Tibial nerve (tissue), 4 donors: ENCODE data around the gene TIAM1. TPM values are rescaled to one million over a fixed set of nuclear protein-coding genes. Genes with fewer than 3 reads are reported as not detected.

Experiments
- DNase-seq, 2 donors: peaks; one replicate each; pipeline ENCODE4 v3.0.0-alpha.2; 2019; ENCODE audit warnings: low spot score in 2 of 2
- H3K27ac ChIP-seq, 4 donors: fragments of 200-600 bp; sonication (generic) in 3 of 4; one replicate each; pipeline ENCODE4 v1.5.1; 2017 to 2019; ENCODE audit warnings: mild to moderate bottlenecking in 1 of 4
- H3K27me3 ChIP-seq, 2 donors: fragments of 200-600 bp; sonication (generic) in 1 of 2; one replicate each; pipeline versions ENCODE4 v1.5.1 to v1.6.0; 2017 to 2019
- H3K36me3 ChIP-seq, 3 donors: fragments of 200-600 bp; sonication (generic); one replicate each; pipeline ENCODE4 v1.5.1; 2018 to 2019
- H3K4me1 ChIP-seq, 4 donors: fragments of 200-600 bp; sonication (generic) in 3 of 4; one replicate each; pipeline ENCODE4 v1.5.1; 2017 to 2019
- H3K4me3 ChIP-seq, 4 donors: fragments of 200-600 bp; sonication (generic) in 3 of 4; one replicate each; pipeline ENCODE4 v1.5.1; 2017 to 2019; ENCODE audit warnings: mild to moderate bottlenecking in 1 of 4, moderate library complexity in 1 of 4
- H3K9me3 ChIP-seq, 4 donors: fragments of 200-600 bp; sonication (generic) in 3 of 4; one replicate each; pipeline ENCODE4 v1.5.1; 2017 to 2019
- EP300 ChIP-seq, 2 donors: sonication (generic); formaldehyde crosslinking; IDR thresholded peaks; one replicate each; pipeline ENCODE4 v1.6.1; 2017; ENCODE audit warnings: antibody characterized with exemption in 2 of 2, mild to moderate bottlenecking in 1 of 2
- POLR2A ChIP-seq, 2 donors: fragments of 450-650 bp; IDR thresholded peaks; one replicate each; pipeline ENCODE4 v1.6.1; 2017; ENCODE audit warnings: antibody characterized with exemption in 2 of 2, mild to moderate bottlenecking in 2 of 2, moderate library complexity in 2 of 2
- WGBS, 2 donors: methylation state at CpG; one replicate each; pipeline ENCODE4 v1.1.5; 2018; 5-methylcytosine and 5-hydroxymethylcytosine counted together
- total RNA-seq, 4 donors: library from RNA; depleted of rRNA; stranded (reverse); fragments of >200 nt; gene quantifications; one replicate each; pipeline ENCODE4 v1.1.0, GENCODE V29; 2016
- TF ChIP-seq, protein P1 (sequence below), 5 experiments: fragments of 200-600 bp in 3 of 5; fragments of 450-650 bp in 2 of 5; sonication (generic) in 3 of 5; IDR thresholded peaks; one replicate each; pipeline ENCODE4 v1.5.1; 2016 to 2019; ENCODE audit warnings: antibody characterized with exemption in 5 of 5, mild to moderate bottlenecking in 3 of 5, moderate library complexity in 2 of 5

TIAM1 gene
- total RNA-seq, 4 donors from 2014 or later, result 25.3 to 44.7 (median 31.6) TPM

DNA sequence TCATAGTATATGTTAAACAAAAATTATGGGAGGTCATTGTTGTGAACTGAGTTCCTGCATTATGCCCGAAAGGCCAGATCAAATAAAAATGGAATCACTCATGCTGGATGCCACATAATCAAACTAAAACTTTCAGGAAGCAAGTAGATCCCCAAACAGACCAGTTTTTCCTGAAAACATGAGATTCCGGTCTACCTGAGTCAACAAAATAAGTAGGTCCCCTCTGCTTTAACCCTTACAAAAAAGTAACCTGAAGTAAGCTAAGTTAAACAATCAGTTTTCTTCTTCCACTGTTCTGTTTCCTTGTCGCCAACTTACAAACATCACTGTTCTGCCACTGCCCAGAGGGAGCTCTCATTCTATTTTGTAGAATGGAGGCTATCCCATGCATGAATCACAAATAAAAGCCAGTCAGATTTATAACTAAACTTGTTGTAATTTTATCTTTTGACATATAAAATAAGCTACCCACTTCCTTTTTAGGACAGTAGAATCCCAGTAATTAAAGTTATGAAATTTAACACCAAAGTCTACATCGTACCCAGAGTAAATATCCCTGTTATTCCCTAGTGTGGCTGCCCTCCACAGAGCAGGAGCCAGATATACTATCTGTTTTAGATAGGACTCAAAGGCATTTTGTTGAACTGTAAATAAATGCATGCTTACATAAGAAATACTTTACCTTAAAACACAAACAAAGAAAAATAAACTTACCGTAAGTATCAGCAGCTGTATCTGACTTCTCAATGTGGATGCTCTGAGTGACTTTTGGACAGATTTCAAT is 149.4 kb downstream of the TIAM1 start:
- DNase-seq, result no peak
- Histone ChIP-seq H3K27ac (no peak overlapping the region), H3K9me3 (no peaks in the 10 kb centered on the region), H3K36me3 (no peaks in the 10 kb centered on the region), H3K4me3 (no peak overlapping the region), H3K27me3 (no peaks in the 10 kb centered on the region), H3K4me1 (peaks cover 0 to 9% (median 0%) of the 10 kb centered on the region in 4 donors)
- 75 to 81% methylated on average over 5 of the region's 5 CpGs for WGBS, 2 donors
- TF ChIP-seq POLR2A (IDR thresholded peaks at IDR 0.05) (no peak), EP300 (IDR thresholded peaks at IDR 0.05) (no peak)
- TF ChIP-seq, protein P1, sequence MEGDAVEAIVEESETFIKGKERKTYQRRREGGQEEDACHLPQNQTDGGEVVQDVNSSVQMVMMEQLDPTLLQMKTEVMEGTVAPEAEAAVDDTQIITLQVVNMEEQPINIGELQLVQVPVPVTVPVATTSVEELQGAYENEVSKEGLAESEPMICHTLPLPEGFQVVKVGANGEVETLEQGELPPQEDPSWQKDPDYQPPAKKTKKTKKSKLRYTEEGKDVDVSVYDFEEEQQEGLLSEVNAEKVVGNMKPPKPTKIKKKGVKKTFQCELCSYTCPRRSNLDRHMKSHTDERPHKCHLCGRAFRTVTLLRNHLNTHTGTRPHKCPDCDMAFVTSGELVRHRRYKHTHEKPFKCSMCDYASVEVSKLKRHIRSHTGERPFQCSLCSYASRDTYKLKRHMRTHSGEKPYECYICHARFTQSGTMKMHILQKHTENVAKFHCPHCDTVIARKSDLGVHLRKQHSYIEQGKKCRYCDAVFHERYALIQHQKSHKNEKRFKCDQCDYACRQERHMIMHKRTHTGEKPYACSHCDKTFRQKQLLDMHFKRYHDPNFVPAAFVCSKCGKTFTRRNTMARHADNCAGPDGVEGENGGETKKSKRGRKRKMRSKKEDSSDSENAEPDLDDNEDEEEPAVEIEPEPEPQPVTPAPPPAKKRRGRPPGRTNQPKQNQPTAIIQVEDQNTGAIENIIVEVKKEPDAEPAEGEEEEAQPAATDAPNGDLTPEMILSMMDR (IDR thresholded peaks at IDR 0.05), result no peak

DNA sequence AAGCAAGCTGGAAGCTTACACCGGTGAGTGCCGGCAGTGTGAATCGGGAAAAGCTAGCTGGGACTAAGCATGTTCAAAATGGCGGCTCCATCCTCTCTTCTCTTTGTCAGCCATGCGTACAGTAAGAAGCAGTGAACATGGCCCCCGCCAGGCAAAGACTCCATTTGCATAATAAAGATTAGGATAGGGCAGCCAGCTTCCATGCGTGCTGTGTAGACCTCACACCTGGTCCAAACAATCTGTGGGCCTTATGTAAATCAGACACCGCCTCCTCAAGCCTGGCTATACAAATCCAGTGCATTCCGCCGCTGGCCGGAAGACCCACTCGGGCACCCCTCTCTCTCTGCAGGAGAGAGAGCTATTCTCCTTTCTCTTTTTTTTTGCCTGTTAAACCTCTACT is 150.3 kb downstream of the TIAM1 start:
- H3K9me3 ChIP-seq, result no peaks in the 10 kb centered on the region
- peaks cover 0 to 9% (median 0%) of the 10 kb centered on the region in 4 donors for H3K4me1 ChIP-seq
- TF ChIP-seq POLR2A (IDR thresholded peaks at IDR 0.05) (no peak), EP300 (IDR thresholded peaks at IDR 0.05) (no peak)
- TF ChIP-seq, protein P1 (IDR thresholded peaks at IDR 0.05), result no peak
- no peaks in the 10 kb centered on the region for H3K36me3 ChIP-seq
- WGBS, 2 donors, result 95 to 96% methylated on average over 12 of the region's 12 CpGs
- H3K27ac ChIP-seq, result no peak overlapping the region
- no peaks in the 10 kb centered on the region for H3K27me3 ChIP-seq
- H3K4me3 ChIP-seq, result no peak overlapping the region
- DNase-seq, result no peak

DNA sequence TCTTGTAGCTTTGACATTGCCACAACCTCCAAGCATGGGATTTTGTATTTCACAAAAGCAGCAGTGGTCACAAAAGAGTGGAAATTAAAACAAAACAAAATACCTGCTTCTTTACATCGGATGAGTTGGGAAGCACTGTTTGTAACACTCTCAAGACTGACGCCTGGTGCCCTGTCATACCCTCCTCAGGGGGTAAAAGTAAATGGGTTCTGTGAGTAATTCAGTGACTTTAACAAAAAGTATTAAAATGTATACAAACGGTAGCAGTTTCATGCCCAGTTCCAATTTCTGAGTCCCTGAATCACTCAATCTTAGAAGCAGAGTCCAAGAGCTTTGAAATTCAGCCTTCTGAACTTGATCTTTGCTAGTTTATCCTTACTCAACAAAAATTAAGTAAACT is 152.5 kb downstream of the TIAM1 start:
- no peaks in the 10 kb centered on the region for H3K9me3 ChIP-seq
- no peak overlapping the region for H3K27ac ChIP-seq
- TF ChIP-seq, protein P1 (IDR thresholded peaks at IDR 0.05), result no peak
- no peak for TF ChIP-seq POLR2A (IDR thresholded peaks at IDR 0.05)
- no peak for TF ChIP-seq EP300 (IDR thresholded peaks at IDR 0.05)
- no peaks in the 10 kb centered on the region for H3K36me3 ChIP-seq
- no peaks in the 10 kb centered on the region for H3K4me1 ChIP-seq
- WGBS, 2 donors, result 88 to 93% methylated on average over 3 of the region's 3 CpGs
- H3K4me3 ChIP-seq, result no peak overlapping the region
- no peak for DNase-seq
- no peaks in the 10 kb centered on the region for H3K27me3 ChIP-seq

DNA sequence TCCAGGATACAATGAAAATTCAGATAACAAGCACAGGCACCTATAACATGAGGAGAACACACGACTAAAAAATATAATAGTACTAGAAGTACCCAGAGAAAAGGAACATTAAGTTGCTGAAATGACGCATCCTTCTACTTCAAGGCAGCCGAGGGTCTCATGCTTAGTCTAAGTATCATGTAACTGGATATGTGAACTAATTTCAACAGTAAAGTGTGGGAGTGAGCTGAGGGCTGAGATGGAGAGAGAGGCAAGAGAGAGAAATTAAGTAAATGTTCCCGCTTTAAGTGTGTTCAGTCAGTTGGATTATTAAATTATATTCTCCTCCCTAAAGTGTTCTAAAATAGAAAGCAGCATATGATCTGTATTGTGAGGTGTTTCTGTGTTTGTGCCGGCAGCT is 153.5 kb downstream of the TIAM1 start:
- WGBS, 2 donors, result 79 to 82% methylated on average over 5 of the region's 5 CpGs
- Histone ChIP-seq H3K27me3 (no peaks in the 10 kb centered on the region), H3K9me3 (no peaks in the 10 kb centered on the region), H3K4me3 (no peak overlapping the region), H3K27ac (no peak overlapping the region), H3K36me3 (no peaks in the 10 kb centered on the region), H3K4me1 (no peaks in the 10 kb centered on the region)
- no peak for DNase-seq
- no peak for TF ChIP-seq POLR2A (IDR thresholded peaks at IDR 0.05)
- TF ChIP-seq EP300 (IDR thresholded peaks at IDR 0.05), result no peak
- TF ChIP-seq, protein P1 (IDR thresholded peaks at IDR 0.05), result no peak

DNA sequence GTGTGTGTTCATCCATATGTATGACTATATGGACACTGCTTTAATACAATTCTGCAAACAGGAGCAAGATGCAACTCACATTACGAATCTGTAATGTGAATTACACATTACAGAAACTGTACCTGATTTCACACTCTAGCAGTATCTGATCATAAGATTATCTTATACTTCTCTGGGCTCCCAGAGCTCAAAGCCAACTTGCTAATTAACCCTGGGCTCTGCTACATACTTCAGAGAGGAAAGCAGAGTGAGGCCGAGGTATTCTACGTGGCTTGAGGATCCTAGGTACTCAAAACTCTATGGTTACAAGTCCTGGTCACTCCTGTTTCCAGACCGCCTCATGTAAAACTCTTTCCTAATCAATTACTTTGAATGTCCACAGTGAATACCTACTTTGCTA is 156.6 kb downstream of the TIAM1 start:
- H3K27me3 ChIP-seq, result no peaks in the 10 kb centered on the region
- TF ChIP-seq, protein P1 (IDR thresholded peaks at IDR 0.05), result no peak
- TF ChIP-seq POLR2A (IDR thresholded peaks at IDR 0.05) (no peak), EP300 (IDR thresholded peaks at IDR 0.05) (no peak)
- H3K9me3 ChIP-seq, result no peaks in the 10 kb centered on the region
- DNase-seq, result no peak
- no peak overlapping the region for H3K4me3 ChIP-seq
- WGBS, 2 donors, result 87 to 89% methylated on average over 4 of the region's 4 CpGs
- no peak overlapping the region for H3K27ac ChIP-seq
- no peaks in the 10 kb centered on the region for H3K4me1 ChIP-seq
- no peaks in the 10 kb centered on the region for H3K36me3 ChIP-seq
